Measurements from ENCODE around the gene CENPP. TPM values are rescaled to one million over a fixed set of nuclear protein-coding genes. Genes with fewer than 3 reads are reported as not detected.
A peak's percentile ranks its signal among the peaks of the same experiment; 100 is the strongest.

Gene CENPP
- total RNA-seq, 4 donors from 2014 or later, result 2.8 to 51.2 (median 4.9) TPM

GRCh38 chr9:92614763-92615461 lies 289.2 kb downstream of the CENPP start:
- TF ChIP-seq CTCF (IDR thresholded peaks at IDR 0.05) (no peak), POLR2A (IDR thresholded peaks at IDR 0.05) (no peak)
- Histone ChIP-seq H3K4me3 (no peak overlapping the region), H3K9me3 (no peaks in the 10 kb centered on the region), H3K4me1 (peaks cover 0 to 8% (median 0%) of the 10 kb centered on the region in 4 donors), H3K27me3 (no peaks in the 10 kb centered on the region), H3K36me3 (peaks cover 0 to 34% (median 0%) of the 10 kb centered on the region in 3 donors), H3K27ac (peak overlapping the region in 2 of 4 donors; percentile 55 to 74)
- DNase-seq, result no peak

- Histone ChIP-seq H3K36me3 (peaks cover 0 to 34% (median 0%) of the 10 kb centered on the region in 3 donors), H3K27me3 (no peaks in the 10 kb centered on the region), H3K9me3 (no peaks in the 10 kb centered on the region), H3K4me1 (peaks cover 0 to 8% (median 0%) of the 10 kb centered on the region in 4 donors), H3K27ac (peak overlapping the region in 2 of 4 donors; percentile 55 to 74), H3K4me3 (no peak overlapping the region)
- TF ChIP-seq CTCF (IDR thresholded peaks at IDR 0.05) (no peak), POLR2A (IDR thresholded peaks at IDR 0.05) (no peak)
- no peak for DNase-seq
Observed at GRCh38 chr9:92615790-92616189, 290.0 kb downstream of the CENPP start.

DNA sequence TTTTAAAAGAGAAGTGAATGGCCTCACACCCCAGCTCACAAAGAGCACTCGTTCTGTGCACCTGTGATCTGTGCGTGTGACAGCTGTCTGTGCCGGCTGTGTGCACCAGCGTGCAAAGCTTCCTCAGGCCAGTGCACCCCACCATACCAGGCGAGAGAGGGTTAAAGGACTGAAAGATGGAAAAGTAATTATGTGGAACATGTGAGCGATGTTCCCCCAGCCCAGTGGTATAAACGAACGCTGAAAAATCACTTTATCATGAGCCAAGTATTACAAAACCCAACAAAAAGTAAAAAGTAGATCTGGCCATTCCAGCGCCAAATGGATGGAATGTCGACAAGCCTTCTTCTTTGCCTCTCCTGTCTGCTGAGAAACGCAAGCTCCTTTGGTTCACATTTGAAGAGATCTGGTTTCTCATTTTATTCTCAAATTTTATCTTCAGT lies 290.5 kb downstream of the CENPP start:
- Histone ChIP-seq H3K9me3 (no peaks in the 10 kb centered on the region), H3K4me3 (no peak overlapping the region), H3K27me3 (no peaks in the 10 kb centered on the region), H3K36me3 (peaks cover 0 to 31% (median 0%) of the 10 kb centered on the region in 3 donors), H3K27ac (peak overlapping the region; percentile 25 to 80 (median 54)), H3K4me1 (peaks cover 0 to 8% (median 0%) of the 10 kb centered on the region in 4 donors)
- no peak for DNase-seq
- TF ChIP-seq CTCF (IDR thresholded peaks at IDR 0.05) (no peak), POLR2A (IDR thresholded peaks at IDR 0.05) (no peak)

DNA sequence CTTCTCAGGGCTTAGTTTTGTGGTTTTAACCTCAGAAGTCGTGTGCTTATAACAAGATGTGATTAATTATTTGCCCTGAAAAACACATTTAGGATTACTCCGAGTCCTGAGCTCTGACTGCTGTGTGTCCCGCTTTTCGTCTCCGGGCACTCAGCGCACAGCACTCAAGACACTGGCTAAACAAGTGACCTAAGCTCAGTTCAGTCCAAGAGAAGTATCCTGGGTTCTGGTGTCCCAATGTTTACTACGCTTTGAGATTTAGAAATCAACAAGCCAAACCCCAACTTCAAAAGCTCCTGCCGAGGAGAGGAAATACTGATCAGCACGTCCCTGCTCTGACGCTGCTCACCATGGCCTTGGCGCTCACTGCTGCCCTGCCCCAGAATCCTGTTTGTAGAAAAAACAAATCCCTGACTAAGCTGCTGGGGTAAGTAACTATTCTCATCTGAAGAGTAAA lies 290.9 kb downstream of the CENPP start:
- Histone ChIP-seq H3K27ac (peak overlapping the region; percentile 25 to 80 (median 54)), H3K4me3 (no peak overlapping the region), H3K4me1 (peaks cover 0 to 8% (median 0%) of the 10 kb centered on the region in 4 donors), H3K27me3 (no peaks in the 10 kb centered on the region), H3K9me3 (no peaks in the 10 kb centered on the region), H3K36me3 (peaks cover 0 to 28% (median 0%) of the 10 kb centered on the region in 3 donors)
- peak in 1 of 3 donors; percentile 58 for DNase-seq
- TF ChIP-seq CTCF (IDR thresholded peaks at IDR 0.05), result no peak
- no peak for TF ChIP-seq POLR2A (IDR thresholded peaks at IDR 0.05)

- Histone ChIP-seq H3K36me3 (peaks cover 0 to 22% (median 0%) of the 10 kb centered on the region in 3 donors), H3K4me1 (peaks cover 0 to 8% (median 0%) of the 10 kb centered on the region in 4 donors), H3K4me3 (no peak overlapping the region), H3K27ac (peak overlapping the region; percentile 24 to 80 (median 54)), H3K27me3 (no peaks in the 10 kb centered on the region), H3K9me3 (no peaks in the 10 kb centered on the region)
- DNase-seq, result peak in 1 of 3 donors; percentile 1
- TF ChIP-seq POLR2A (IDR thresholded peaks at IDR 0.05), result no peak
- no peak for TF ChIP-seq CTCF (IDR thresholded peaks at IDR 0.05)
Observed at GRCh38 chr9:92617195-92617813, 291.6 kb downstream of the CENPP start.
